ENCODE results near the gene RPL27A.
A peak's percentile ranks its signal among the peaks of the same experiment; 100 is the strongest.

The RPL27A gene

DNA sequence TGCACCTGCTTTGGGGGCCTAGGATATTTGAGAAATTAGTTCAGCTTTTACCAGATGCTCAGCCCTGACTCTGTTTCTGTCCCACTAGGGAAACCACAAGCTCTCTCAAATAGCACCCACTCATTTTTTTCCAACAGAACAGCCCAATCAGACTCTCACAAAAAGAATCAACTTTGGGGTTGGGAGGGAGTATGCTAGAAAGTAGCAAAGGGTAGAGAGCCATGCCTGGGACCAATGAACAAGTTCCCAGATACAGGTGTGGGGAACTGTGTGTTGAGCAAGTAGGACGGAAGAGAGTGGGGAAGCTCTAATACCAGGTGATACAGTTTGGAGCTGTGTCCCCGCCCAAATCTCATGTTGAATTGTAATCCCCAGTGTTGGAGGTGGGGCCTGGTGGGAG, 41.3 kb upstream of the RPL27A start:
- in situ Hi-C loops (cut with MboI; ENCODE audit: low sequenced_read_pairs, unreplicated experiment): no loop called here
- DNase-seq (ENCODE audit: low spot score): peak; percentile 24
- no peak for TF ChIP-seq CTCF (IDR thresholded peaks at IDR 0.05; ENCODE audit: borderline replicate concordance, control extremely low read depth, extremely low read depth, insufficient read depth, missing control alignments)

- no peak for TF ChIP-seq CTCF (IDR thresholded peaks at IDR 0.05; ENCODE audit: borderline replicate concordance, control extremely low read depth, extremely low read depth, insufficient read depth, missing control alignments)
- DNase-seq (ENCODE audit: low spot score): no peak
- in situ Hi-C loops (cut with MboI; ENCODE audit: low sequenced_read_pairs, unreplicated experiment): no loop called here
These were observed 40.3 kb upstream of the RPL27A start for GRCh38 chr11:8642196-8642841.

DNA sequence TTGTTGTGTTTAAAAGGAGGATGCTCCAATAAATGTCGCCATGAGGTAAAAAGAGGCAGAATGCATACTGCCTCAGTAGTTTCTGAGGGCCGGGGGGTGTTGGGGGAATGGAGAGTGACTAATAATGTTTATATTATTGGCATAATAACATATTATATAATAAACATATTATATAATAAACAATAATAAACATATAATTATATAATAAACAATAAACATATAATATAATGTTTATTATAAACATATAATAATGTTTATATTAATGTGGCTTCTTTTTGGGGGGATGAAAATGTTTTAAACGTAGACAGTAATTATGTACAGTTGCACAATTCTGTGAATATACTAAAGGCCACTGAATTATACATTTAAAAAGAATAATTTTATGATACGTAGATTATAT, 35.7 kb upstream of the RPL27A start:
- in situ Hi-C loops (cut with MboI; ENCODE audit: low sequenced_read_pairs, unreplicated experiment): no loop called here
- TF ChIP-seq CTCF (IDR thresholded peaks at IDR 0.05; ENCODE audit: borderline replicate concordance, control extremely low read depth, extremely low read depth, insufficient read depth, missing control alignments): no peak
- no peak for DNase-seq (ENCODE audit: low spot score)

GRCh38 chr11:8649361-8649760, 33.2 kb upstream of the RPL27A start:
- no peak for TF ChIP-seq CTCF (IDR thresholded peaks at IDR 0.05; ENCODE audit: borderline replicate concordance, control extremely low read depth, extremely low read depth, insufficient read depth, missing control alignments)
- no peak for DNase-seq (ENCODE audit: low spot score)
- in situ Hi-C loops (cut with MboI; ENCODE audit: low sequenced_read_pairs, unreplicated experiment): no loop called here

- in situ Hi-C loops (cut with MboI; ENCODE audit: low sequenced_read_pairs, unreplicated experiment): no loop called here
- DNase-seq (ENCODE audit: low spot score): no peak
These were observed 32.1 kb upstream of the RPL27A start for GRCh38 chr11:8650401-8650990.

DNA sequence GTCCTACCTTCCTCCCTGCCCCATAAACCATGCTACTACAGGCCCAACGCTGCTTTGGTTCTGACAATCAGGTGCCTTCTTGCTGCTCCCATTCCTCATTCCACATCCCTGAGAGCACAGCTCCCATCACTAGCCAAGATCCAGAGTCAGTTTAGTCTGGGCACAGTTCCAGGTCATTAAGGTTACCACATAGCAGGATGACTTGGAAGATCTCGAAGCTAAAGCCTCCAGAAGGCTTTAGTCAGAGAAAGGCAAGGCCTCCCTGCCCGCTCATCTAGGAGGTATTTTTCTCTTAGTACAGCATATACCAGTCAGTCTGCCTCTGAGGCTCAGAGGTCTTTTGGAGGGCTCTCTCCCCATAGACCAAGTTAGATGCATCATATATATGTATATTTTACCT, 30.5 kb upstream of the RPL27A start:
- in situ Hi-C loops (cut with MboI; ENCODE audit: low sequenced_read_pairs, unreplicated experiment): no loop called here
- no peak for DNase-seq (ENCODE audit: low spot score)
- no peak for TF ChIP-seq CTCF (IDR thresholded peaks at IDR 0.05; ENCODE audit: borderline replicate concordance, control extremely low read depth, extremely low read depth, insufficient read depth, missing control alignments)

More at GRCh38 chr11:8650401-8650990, 32.1 kb upstream of the RPL27A start:
- no peak for TF ChIP-seq CTCF (IDR thresholded peaks at IDR 0.05; ENCODE audit: borderline replicate concordance, control extremely low read depth, extremely low read depth, insufficient read depth, missing control alignments)

Data from GM13976 (cell line).